OCI-LY3 (cell line): ENCODE results near the gene DCAF8L2.

Source experiments
- EZH2phosphoT487 ChIP-seq: fragments of 200-600 bp; shearing (Covaris generic); IDR thresholded peaks from 2 replicates; pipeline ENCODE4 v1.6.1; 2018; ENCODE audit warnings: antibody characterized with exemption, mixed run types, low read depth
- TF ChIP-seq, protein P1 (sequence below): fragments of 200-600, 300-600 bp; sonication (generic); IDR thresholded peaks from 2 replicates; pipeline ENCODE4 v1.5.1; 2014; ENCODE audit warnings: antibody characterized with exemption, low read length, low read depth

DNA sequence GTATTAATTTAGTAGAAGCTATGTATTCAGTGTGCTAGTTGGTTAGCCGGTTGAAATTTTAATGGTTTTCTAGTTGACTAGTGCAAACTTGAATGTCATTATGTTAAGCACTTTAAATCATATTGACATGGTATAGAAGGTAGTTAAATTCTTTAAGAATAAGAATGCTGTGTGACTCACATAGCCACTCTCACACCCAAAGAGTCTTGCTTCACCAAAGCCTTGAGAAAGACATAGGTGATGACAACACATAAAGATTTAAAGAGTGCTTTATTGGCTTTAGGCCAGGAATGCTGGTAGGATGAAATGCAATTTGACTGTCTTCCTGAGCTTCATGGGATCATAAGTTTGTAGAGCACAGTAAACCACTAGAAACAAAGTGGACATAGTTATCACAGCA is 85.3 kb downstream of the DCAF8L2 start:
- TF ChIP-seq, protein P1, sequence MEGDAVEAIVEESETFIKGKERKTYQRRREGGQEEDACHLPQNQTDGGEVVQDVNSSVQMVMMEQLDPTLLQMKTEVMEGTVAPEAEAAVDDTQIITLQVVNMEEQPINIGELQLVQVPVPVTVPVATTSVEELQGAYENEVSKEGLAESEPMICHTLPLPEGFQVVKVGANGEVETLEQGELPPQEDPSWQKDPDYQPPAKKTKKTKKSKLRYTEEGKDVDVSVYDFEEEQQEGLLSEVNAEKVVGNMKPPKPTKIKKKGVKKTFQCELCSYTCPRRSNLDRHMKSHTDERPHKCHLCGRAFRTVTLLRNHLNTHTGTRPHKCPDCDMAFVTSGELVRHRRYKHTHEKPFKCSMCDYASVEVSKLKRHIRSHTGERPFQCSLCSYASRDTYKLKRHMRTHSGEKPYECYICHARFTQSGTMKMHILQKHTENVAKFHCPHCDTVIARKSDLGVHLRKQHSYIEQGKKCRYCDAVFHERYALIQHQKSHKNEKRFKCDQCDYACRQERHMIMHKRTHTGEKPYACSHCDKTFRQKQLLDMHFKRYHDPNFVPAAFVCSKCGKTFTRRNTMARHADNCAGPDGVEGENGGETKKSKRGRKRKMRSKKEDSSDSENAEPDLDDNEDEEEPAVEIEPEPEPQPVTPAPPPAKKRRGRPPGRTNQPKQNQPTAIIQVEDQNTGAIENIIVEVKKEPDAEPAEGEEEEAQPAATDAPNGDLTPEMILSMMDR: no peak
- TF ChIP-seq EZH2phosphoT487: no peak
